IPS DF 6.9 (cell line): ENCODE measurements around the gene HECTD2.

Source experiments
- DNase-seq: peaks from one replicate; pipeline ENCODE4 v3.0.0-alpha.2; 2013; ENCODE audit warnings: low read depth, low spot score
- H3K27ac ChIP-seq: one replicate; pipeline ENCODE4 v1.5.1; 2013; ENCODE audit warnings: low read length, control low read depth
- H3K27me3 ChIP-seq: 2 replicates; pipeline ENCODE4 v1.6.1; 2013; ENCODE audit warnings: mild to moderate bottlenecking, low read length; ENCODE audit not compliant: control insufficient read depth, insufficient read depth
- H3K36me3 ChIP-seq: 2 replicates; pipeline ENCODE4 v1.6.1; 2013; ENCODE audit warnings: low read length; ENCODE audit not compliant: control insufficient read depth, insufficient read depth
- H3K4me1 ChIP-seq: 2 replicates; pipeline ENCODE4 v1.6.1; 2013; ENCODE audit warnings: low read length; ENCODE audit not compliant: control insufficient read depth, insufficient read depth
- H3K4me3 ChIP-seq: 2 replicates; pipeline ENCODE4 v1.5.1; 2013; ENCODE audit warnings: mild to moderate bottlenecking, low read length
- H3K9me3 ChIP-seq: 2 replicates; pipeline ENCODE4 v1.6.1; 2013; ENCODE audit warnings: low read length, inconsistent platforms; ENCODE audit not compliant: control insufficient read depth, insufficient read depth
- WGBS: extraction: QIAGEN DNeasy Blood & Tissue Kit; methylation state at CpG from one replicate; pipeline ENCODE4 v1.1.7; 2013; ENCODE audit warnings: mixed read lengths, missing lambda C conversion rate; ENCODE audit not compliant: insufficient read length, insufficient coverage; 5-methylcytosine and 5-hydroxymethylcytosine counted together

HECTD2 gene

GRCh38 chr10:91536111-91536510 lies 126.0 kb downstream of the HECTD2 start:
- WGBS, result no CpG with 5 or more reads among the region's 4 CpGs
- no peaks in the 10 kb centered on the region for H3K36me3 ChIP-seq
- H3K27ac ChIP-seq, result no peak overlapping the region
- H3K4me1 ChIP-seq, result no peaks in the 10 kb centered on the region
- H3K27me3 ChIP-seq, result no peaks in the 10 kb centered on the region
- DNase-seq, result no peak
- no peaks in the 10 kb centered on the region for H3K9me3 ChIP-seq
- no peak overlapping the region for H3K4me3 ChIP-seq

DNA sequence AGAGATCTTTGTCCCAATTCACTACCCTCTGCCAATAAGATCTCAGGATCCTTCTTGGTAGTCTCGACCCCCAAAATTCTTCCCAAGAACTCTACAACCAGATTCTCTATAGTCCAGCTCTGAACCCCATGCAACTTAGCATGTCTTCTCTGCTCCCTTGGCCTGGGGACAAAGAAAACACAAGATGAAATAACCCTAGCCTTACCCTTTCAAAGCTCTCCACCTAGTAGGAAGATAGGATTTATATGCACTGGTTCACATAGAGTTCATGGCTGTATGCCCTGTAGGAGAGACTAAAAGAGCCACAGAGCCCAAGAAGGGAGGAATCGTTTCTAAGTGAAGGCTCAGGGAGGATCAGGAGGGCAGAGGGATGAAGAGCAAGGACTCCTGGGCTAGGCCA lies 126.6 kb downstream of the HECTD2 start:
- Histone ChIP-seq H3K27ac (no peak overlapping the region), H3K4me1 (no peaks in the 10 kb centered on the region), H3K4me3 (no peak overlapping the region), H3K27me3 (no peaks in the 10 kb centered on the region), H3K36me3 (no peaks in the 10 kb centered on the region), H3K9me3 (no peaks in the 10 kb centered on the region)
- no peak for DNase-seq
- WGBS, result no CpG with 5 or more reads among the region's 2 CpGs

DNA sequence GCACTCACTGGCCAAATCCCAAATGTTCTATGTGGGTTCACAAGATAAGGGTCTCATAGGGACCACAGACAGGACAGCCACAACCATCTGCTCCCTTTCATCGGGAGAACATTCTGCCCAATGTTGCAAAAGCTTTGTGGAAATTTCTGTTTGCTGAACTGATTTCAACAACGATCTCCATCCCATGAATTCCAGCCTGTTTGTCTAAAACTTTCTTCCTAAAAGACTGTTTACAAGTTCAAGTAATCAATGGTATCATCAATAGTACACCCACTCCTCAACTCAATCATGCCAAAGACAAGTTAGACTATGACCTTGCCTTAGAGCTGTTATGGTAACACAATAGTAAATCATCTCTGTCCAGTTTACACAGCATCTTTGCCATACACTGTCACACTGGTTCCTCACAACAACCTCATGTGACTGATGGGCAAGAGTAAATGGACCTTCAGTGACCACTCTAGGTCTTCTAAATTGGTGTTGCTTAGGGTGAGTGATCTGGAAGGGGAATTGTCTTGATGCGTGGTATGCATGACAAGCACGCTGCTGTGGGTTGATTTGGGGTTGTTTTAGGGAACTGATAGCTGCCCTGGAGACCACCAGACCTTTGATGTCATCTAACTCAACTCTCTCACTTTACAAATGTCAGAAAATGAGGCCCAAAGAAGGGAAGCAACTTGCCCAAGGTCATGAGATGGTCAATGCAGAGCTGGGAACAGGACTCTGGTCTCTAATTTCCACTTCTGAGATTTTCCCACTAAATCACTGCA lies 127.7 kb downstream of the HECTD2 start:
- H3K27ac ChIP-seq, result no peak overlapping the region
- WGBS, result no CpG with 5 or more reads among the region's 4 CpGs
- H3K9me3 ChIP-seq, result no peaks in the 10 kb centered on the region
- DNase-seq, result no peak
- H3K36me3 ChIP-seq, result no peaks in the 10 kb centered on the region
- H3K27me3 ChIP-seq, result no peaks in the 10 kb centered on the region
- H3K4me1 ChIP-seq, result no peaks in the 10 kb centered on the region
- H3K4me3 ChIP-seq, result no peak overlapping the region

- Histone ChIP-seq H3K27me3 (no peaks in the 10 kb centered on the region), H3K36me3 (no peaks in the 10 kb centered on the region), H3K9me3 (no peaks in the 10 kb centered on the region), H3K27ac (no peak overlapping the region), H3K4me3 (no peak overlapping the region), H3K4me1 (no peaks in the 10 kb centered on the region)
- no peak for DNase-seq
- WGBS, result no CpG with 5 or more reads among the region's 5 CpGs
Measured at GRCh38 chr10:91539930-91540329, 129.8 kb downstream of the HECTD2 start.

DNA sequence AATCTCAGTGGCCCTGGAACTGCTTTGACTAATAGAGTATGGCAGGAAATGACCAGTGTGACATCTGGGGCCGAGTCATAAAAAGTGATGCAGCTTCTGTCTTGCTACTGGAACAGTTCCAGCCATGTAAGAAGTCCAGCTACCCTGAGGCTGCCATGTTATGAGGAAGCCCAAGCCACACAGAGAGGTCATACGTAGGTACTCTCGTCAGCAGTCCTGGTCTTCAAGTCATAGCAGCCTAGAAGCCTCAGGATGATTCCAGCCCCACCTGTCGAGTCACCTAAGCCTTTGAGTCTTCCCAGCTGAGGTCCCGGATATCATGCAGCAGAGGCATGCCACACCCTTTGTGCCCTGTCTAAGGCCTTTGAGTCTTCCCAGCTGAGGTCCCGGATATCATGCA lies 130.6 kb downstream of the HECTD2 start:
- no peak overlapping the region for H3K4me3 ChIP-seq
- DNase-seq, result no peak
- no peaks in the 10 kb centered on the region for H3K27me3 ChIP-seq
- no peaks in the 10 kb centered on the region for H3K9me3 ChIP-seq
- no CpG with 5 or more reads among the region's 6 CpGs for WGBS
- H3K36me3 ChIP-seq, result no peaks in the 10 kb centered on the region
- no peak overlapping the region for H3K27ac ChIP-seq
- H3K4me1 ChIP-seq, result no peaks in the 10 kb centered on the region

GRCh38 chr10:91541481-91541880 lies 131.3 kb downstream of the HECTD2 start:
- Histone ChIP-seq H3K4me1 (no peaks in the 10 kb centered on the region), H3K27ac (no peak overlapping the region), H3K4me3 (no peak overlapping the region), H3K36me3 (no peaks in the 10 kb centered on the region), H3K27me3 (no peaks in the 10 kb centered on the region), H3K9me3 (no peaks in the 10 kb centered on the region)
- WGBS, result no CpG with 5 or more reads among the region's 6 CpGs
- DNase-seq, result no peak

DNA sequence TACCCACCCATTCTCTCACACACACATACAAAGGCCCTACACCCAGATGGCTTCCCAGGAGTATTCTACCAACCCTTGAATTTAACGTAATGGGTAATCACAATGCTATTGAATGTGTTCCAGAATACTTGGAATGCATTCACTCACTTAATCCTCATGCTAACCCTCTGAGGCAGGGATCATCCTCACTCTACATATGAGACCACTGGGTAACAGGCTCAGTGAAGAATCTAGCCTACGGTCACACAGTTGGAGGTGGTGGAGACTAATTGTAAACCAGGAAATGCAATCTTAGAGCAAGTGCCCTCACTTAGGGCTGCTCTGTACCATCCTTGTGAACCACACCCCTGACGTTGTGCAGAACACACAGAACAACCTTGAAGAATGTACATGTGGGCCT lies 135.2 kb downstream of the HECTD2 start:
- no CpG with 5 or more reads among the region's 3 CpGs for WGBS
- H3K36me3 ChIP-seq, result no peaks in the 10 kb centered on the region
- no peaks in the 10 kb centered on the region for H3K9me3 ChIP-seq

DNA sequence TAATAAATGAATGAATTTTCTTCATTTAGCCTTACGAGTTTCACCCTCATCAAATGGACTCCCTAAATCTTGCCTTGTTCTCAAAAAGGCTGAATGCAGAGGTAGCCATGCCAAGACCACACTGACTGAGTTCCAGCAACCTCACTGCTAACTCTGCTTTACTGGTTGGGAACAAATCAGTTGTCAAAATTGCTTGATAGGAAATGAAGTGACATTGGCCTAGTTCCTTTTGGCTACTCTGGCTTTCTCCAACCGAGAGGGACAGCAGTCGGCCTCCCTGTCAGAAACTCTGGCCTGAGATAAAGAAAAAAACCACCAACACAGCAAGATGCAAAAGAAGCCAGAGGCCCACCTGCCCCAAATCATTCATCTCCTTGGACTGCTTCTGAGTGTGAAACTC lies 135.7 kb downstream of the HECTD2 start:
- H3K9me3 ChIP-seq, result no peaks in the 10 kb centered on the region
- no peak overlapping the region for H3K27ac ChIP-seq
- no peak overlapping the region for H3K4me3 ChIP-seq
- no peak for DNase-seq
- no peaks in the 10 kb centered on the region for H3K36me3 ChIP-seq
- H3K4me1 ChIP-seq, result no peaks in the 10 kb centered on the region
- WGBS, result no CpG with 5 or more reads among the region's 3 CpGs
- H3K27me3 ChIP-seq, result no peaks in the 10 kb centered on the region

More for the DNA sequence above, 135.2 kb downstream of the HECTD2 start:
- H3K4me3 ChIP-seq, result no peak overlapping the region
- no peaks in the 10 kb centered on the region for H3K27me3 ChIP-seq
- no peak for DNase-seq
- H3K27ac ChIP-seq, result no peak overlapping the region
- H3K4me1 ChIP-seq, result no peaks in the 10 kb centered on the region

GRCh38 chr10:91549262-91549661 lies 139.1 kb downstream of the HECTD2 start:
- no CpG with 5 or more reads among the region's 3 CpGs for WGBS
- Histone ChIP-seq H3K27ac (no peak overlapping the region), H3K36me3 (no peaks in the 10 kb centered on the region), H3K4me3 (no peak overlapping the region), H3K9me3 (no peaks in the 10 kb centered on the region), H3K4me1 (no peaks in the 10 kb centered on the region), H3K27me3 (no peaks in the 10 kb centered on the region)
- DNase-seq, result no peak

GRCh38 chr10:91550021-91550420 lies 139.9 kb downstream of the HECTD2 start:
- Histone ChIP-seq H3K9me3 (no peaks in the 10 kb centered on the region), H3K27me3 (no peaks in the 10 kb centered on the region), H3K27ac (no peak overlapping the region), H3K4me1 (no peaks in the 10 kb centered on the region), H3K4me3 (no peak overlapping the region), H3K36me3 (no peaks in the 10 kb centered on the region)
- WGBS, result no CpG with 5 or more reads among the region's 4 CpGs
- no peak for DNase-seq

DNA sequence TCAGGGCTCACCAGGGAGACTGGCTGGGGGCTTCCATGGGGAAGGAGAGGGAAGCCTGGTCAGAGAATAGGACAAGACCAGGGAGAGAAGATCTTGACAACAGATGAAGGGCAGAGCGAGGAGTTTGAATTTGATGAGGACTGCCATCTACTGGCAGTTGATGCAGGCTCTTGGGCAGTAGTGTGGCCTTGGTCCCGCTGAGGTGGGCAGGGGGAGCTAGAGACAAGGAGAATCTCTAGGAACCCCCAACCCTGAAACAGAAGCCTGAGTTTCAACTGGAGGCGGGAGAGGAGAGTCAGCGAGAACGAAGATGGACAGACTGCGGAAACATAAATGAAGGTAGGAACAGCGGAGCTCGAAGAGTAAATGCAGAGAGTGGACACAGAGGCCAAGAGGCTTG lies 141.7 kb downstream of the HECTD2 start:
- no peak overlapping the region for H3K27ac ChIP-seq
- H3K27me3 ChIP-seq, result no peaks in the 10 kb centered on the region
- H3K4me1 ChIP-seq, result no peaks in the 10 kb centered on the region
- no peaks in the 10 kb centered on the region for H3K9me3 ChIP-seq
- peak; percentile 57 for DNase-seq
- H3K4me3 ChIP-seq, result no peak overlapping the region
- WGBS, result no CpG with 5 or more reads among the region's 8 CpGs
- no peaks in the 10 kb centered on the region for H3K36me3 ChIP-seq
